Lung (tissue), 12 donors: ENCODE measurements around the gene TTLL13. TPM values are rescaled to one million over a fixed set of nuclear protein-coding genes. Genes with fewer than 3 reads are reported as not detected.
"Not testable (repeated sequence)": the region's sequence is repeated elsewhere in the genome, so short reads cannot be mapped to it uniquely, and the experiment has no call there.

Experiments used
- ATAC-seq: fragments of 200-7000 bp; cut with Tn5 transposase; one replicate; pipeline ENCODE4 v1.9.1; 2020; ENCODE audit warnings: moderate number of reproducible peaks; ENCODE audit not compliant: insufficient read depth, low FRiP score
- DNase-seq, 3 donors: peaks; one replicate each; pipeline ENCODE4 v3.0.0-alpha.2; 2013 to 2017
- H3K27ac ChIP-seq, 2 donors: one replicate each; pipeline ENCODE4 v1.5.1; 2013; ENCODE audit warnings: mild to moderate bottlenecking in 2 of 2, moderate library complexity in 2 of 2, control low read depth in 1 of 2, inconsistent platforms in 1 of 2, low read depth in 1 of 2, low read length in 1 of 2
- H3K27me3 ChIP-seq, 3 donors: one replicate each; pipeline ENCODE4 v1.5.1; 2013; ENCODE audit warnings: low read length in 2 of 3; ENCODE audit not compliant: control insufficient read depth in 3 of 3, insufficient read depth in 3 of 3
- H3K36me3 ChIP-seq, 4 donors: one replicate each; pipeline ENCODE4 v1.5.1; 2013; ENCODE audit warnings: low read length in 4 of 4, mild to moderate bottlenecking in 1 of 4, moderate library complexity in 1 of 4; ENCODE audit not compliant: control insufficient read depth in 4 of 4, insufficient read depth in 4 of 4
- H3K4me1 ChIP-seq, 5 donors: one replicate each; pipeline ENCODE4 v1.5.1; 2013; ENCODE audit warnings: low read length in 5 of 5, mild to moderate bottlenecking in 2 of 5, moderate library complexity in 1 of 5; ENCODE audit not compliant: control insufficient read depth in 5 of 5, insufficient read depth in 5 of 5
- H3K4me3 ChIP-seq: one replicate; pipeline ENCODE4 v1.5.1; 2013; ENCODE audit warnings: mild to moderate bottlenecking, control low read depth, moderate library complexity
- H3K9ac ChIP-seq, 2 donors: one replicate each; pipeline ENCODE4 v1.5.1; 2013; ENCODE audit warnings: low read length in 2 of 2, control low read depth in 1 of 2; ENCODE audit not compliant: insufficient read depth in 1 of 2
- H3K9me3 ChIP-seq, 4 donors: one replicate each; pipeline ENCODE4 v1.5.1; 2013; ENCODE audit warnings: low read length in 3 of 4, mild to moderate bottlenecking in 1 of 4, moderate library complexity in 1 of 4; ENCODE audit not compliant: control insufficient read depth in 4 of 4, insufficient read depth in 3 of 4
- CTCF ChIP-seq: IDR thresholded peaks from 2 replicates; pipeline ENCODE4 v1.5.1; 2012; ENCODE audit warnings: mild to moderate bottlenecking; ENCODE audit errors: control extremely low read depth, extremely low read depth
- WGBS, 2 donors: extraction: QIAGEN DNeasy Blood & Tissue Kit; methylation state at CpG; one replicate each; pipeline ENCODE4 v1.1.7; 2013; 5-methylcytosine and 5-hydroxymethylcytosine counted together
- polyA plus RNA-seq, 2 donors: library from polyadenylated mRNA; stranded (reverse); fragments of 200-250 nt; gene quantifications; one replicate each; pipeline ENCODE4 v1.2.1, GENCODE V29; 2013
- total RNA-seq, 2 donors: library from RNA; depleted of rRNA in 1 of 2; stranded (reverse); fragments of >200 nt in 1 of 2; gene quantifications; one replicate each; pipeline ENCODE4 v1.2.1, GENCODE V29; 2014 to 2021
- donor health status: control.
- donor health status: control.
- donor health status: Bipolar disorder and iron deficiency.
- donor health status: healthy.
- donor health status: DM: yes; HTN: yes; CAD: no.

Gene TTLL13
- total and polyA plus RNA-seq, 4 donors, result 0.11 to 1.4 (median 0.23) TPM

- Histone ChIP-seq H3K27me3 (no peaks in the 10 kb centered on the region), H3K4me3 (no peak overlapping the region), H3K27ac (no peak overlapping the region), H3K4me1 (peaks cover 0 to 21% (median 7%) of the 10 kb centered on the region in 5 donors), H3K9me3 (no peaks in the 10 kb centered on the region), H3K9ac (no peak overlapping the region), H3K36me3 (peaks cover 12 to 28% (median 24%) of the 10 kb centered on the region in 4 donors)
- 83 to 91% methylated on average over 10 of the region's 10 CpGs for WGBS, 2 donors
- no peak for ATAC-seq
- DNase-seq, result no peak
- no peak for TF ChIP-seq CTCF
These were observed 21.3 kb downstream of the TTLL13 start for GRCh38 chr15:90270502-90271150.

- WGBS, 2 donors, result 64 to 75% methylated on average over 7 of the region's 7 CpGs
- TF ChIP-seq CTCF, result no peak
- no peak overlapping the region for H3K4me3 ChIP-seq
- H3K9ac ChIP-seq, result no peak overlapping the region
- peaks cover 12 to 28% (median 22%) of the 10 kb centered on the region in 4 donors for H3K36me3 ChIP-seq
- no peaks in the 10 kb centered on the region for H3K27me3 ChIP-seq
- DNase-seq (no peak), ATAC-seq (no peak)
- peaks cover 0 to 19% (median 7%) of the 10 kb centered on the region in 5 donors for H3K4me1 ChIP-seq
- H3K27ac ChIP-seq, result no peak overlapping the region
- H3K9me3 ChIP-seq, result no peaks in the 10 kb centered on the region
These were observed 22.3 kb downstream of the TTLL13 start for GRCh38 chr15:90271459-90272166.

GRCh38 chr15:90278467-90278866 lies 29.1 kb downstream of the TTLL13 start:
- H3K9ac ChIP-seq, H3K9me3 ChIP-seq, DNase-seq, ATAC-seq, H3K27me3 ChIP-seq, H3K27ac ChIP-seq, H3K4me3 ChIP-seq, H3K4me1 ChIP-seq, H3K36me3 ChIP-seq: not testable (repeated sequence)
- WGBS, 2 donors, result 97% methylated on average over 12 of the region's 12 CpGs

GRCh38 chr15:90280743-90281142 lies 31.4 kb downstream of the TTLL13 start:
- H3K9me3 ChIP-seq, H3K4me1 ChIP-seq, H3K36me3 ChIP-seq, H3K9ac ChIP-seq, H3K27me3 ChIP-seq, ATAC-seq, DNase-seq, H3K4me3 ChIP-seq, H3K27ac ChIP-seq: not testable (repeated sequence)
- WGBS, 2 donors, result 92 to 94% methylated on average over 5 of the region's 5 CpGs

GRCh38 chr15:90281637-90282036 lies 32.3 kb downstream of the TTLL13 start:
- H3K27me3 ChIP-seq, H3K36me3 ChIP-seq, ATAC-seq, H3K4me1 ChIP-seq, H3K4me3 ChIP-seq, H3K9ac ChIP-seq, DNase-seq, H3K27ac ChIP-seq, H3K9me3 ChIP-seq: not testable (repeated sequence)
- 63 to 70% methylated on average over 6 of the region's 6 CpGs for WGBS, 2 donors
